ENCODE measurements around the gene LGALS1.

The LGALS1 gene

DNA sequence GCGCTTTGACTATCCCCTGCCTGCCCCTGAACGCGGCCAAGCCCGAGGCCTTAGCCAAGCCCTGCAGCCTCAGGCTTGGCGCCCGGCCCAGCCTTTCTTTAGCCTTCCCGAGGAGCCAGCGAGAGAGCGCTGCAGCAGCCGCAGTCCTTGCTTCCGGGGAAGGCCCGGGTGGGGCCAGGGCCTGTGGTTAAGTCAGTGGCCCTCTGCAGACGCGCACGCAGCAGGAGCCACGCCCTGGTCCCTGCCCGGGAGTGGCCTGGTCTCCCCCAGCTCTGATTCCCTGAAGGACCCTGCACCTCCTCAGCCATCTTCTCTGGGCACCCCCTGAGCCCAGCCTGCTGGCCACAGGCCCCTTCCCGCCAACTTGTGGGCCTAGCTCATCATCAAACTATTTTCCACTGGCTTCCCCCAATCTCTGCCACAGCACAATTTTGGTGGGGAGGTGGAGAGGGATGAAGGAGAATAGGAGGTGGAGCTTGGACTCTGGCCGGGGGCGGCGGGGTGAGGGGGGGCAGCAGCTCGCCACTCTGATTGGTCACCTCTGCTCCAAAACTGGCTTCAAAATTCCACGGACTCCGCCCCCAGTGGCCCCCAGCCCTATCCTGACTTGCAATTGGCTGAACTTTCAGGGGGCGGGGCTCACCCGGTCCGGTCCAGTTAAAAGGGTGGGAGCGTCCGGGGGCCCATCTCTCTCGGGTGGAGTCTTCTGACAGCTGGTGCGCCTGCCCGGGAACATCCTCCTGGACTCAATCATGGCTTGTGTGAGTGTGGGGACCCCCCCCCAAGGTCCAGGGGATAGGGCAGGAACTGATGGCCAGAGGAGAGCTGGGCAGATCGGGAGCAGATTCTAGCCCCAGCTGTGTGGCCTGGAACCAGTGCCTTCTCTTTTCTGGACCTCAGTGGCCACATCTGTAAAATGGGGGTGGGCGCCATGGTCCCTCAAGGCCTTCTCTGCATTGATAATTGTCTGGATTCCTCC lies at the start of gene LGALS1:
Gene LGALS1, plus strand, starts transcription at position 686 of the 979 bp plus-strand sequence. Its CDS starts 67 bp downstream, at position 753.
- TF ChIP-seq, protein P1, sequence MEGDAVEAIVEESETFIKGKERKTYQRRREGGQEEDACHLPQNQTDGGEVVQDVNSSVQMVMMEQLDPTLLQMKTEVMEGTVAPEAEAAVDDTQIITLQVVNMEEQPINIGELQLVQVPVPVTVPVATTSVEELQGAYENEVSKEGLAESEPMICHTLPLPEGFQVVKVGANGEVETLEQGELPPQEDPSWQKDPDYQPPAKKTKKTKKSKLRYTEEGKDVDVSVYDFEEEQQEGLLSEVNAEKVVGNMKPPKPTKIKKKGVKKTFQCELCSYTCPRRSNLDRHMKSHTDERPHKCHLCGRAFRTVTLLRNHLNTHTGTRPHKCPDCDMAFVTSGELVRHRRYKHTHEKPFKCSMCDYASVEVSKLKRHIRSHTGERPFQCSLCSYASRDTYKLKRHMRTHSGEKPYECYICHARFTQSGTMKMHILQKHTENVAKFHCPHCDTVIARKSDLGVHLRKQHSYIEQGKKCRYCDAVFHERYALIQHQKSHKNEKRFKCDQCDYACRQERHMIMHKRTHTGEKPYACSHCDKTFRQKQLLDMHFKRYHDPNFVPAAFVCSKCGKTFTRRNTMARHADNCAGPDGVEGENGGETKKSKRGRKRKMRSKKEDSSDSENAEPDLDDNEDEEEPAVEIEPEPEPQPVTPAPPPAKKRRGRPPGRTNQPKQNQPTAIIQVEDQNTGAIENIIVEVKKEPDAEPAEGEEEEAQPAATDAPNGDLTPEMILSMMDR (IDR thresholded peaks at IDR 0.05; ENCODE audit: low read length) = no peak
- TF ChIP-seq EZH2 (IDR thresholded peaks at IDR 0.05; ENCODE audit: borderline replicate concordance, low read length) = no peak
- H3K4me2 ChIP-seq (ENCODE audit: low read length) = peak within 1 kb of the TSS; percentile 92
- H3K9me2 ChIP-seq (ENCODE audit: low read depth, low read length) = no peaks in the 10 kb centered on the region
- peak within 1 kb of the TSS; percentile 65 for H3K9ac ChIP-seq (ENCODE audit: low read length)
- no peaks in the 10 kb centered on the region for H3K9me3 ChIP-seq (ENCODE audit: low read length)
- H3K36me3 ChIP-seq (ENCODE audit: insufficient read depth, low read length) = no peaks in the 10 kb centered on the region
- H3K4me1 ChIP-seq (ENCODE audit: insufficient read depth, low read length, severe bottlenecking) = peaks cover 36% of the 10 kb centered on the region
- no peak within 1 kb of the TSS for H2AFZ ChIP-seq (ENCODE audit: low read length)
- no peaks in the 10 kb centered on the region for H4K20me1 ChIP-seq (ENCODE audit: insufficient read depth, low read length)
- no peaks in the 10 kb centered on the region for H3F3A ChIP-seq (ENCODE audit: insufficient read depth, low read length)
- H3K79me2 ChIP-seq (ENCODE audit: insufficient read depth, low read length) = no peaks in the 10 kb centered on the region
- peak within 1 kb of the TSS; percentile 92 for H3K27ac ChIP-seq (ENCODE audit: low read depth, low read length, poor library complexity, severe bottlenecking)
- no peaks in the 10 kb centered on the region for H3K27me3 ChIP-seq (ENCODE audit: insufficient read depth, low read length)
- peak within 1 kb of the TSS; percentile 58 for H3K4me3 ChIP-seq (ENCODE audit: low read depth, low read length, poor library complexity, severe bottlenecking)

DNA sequence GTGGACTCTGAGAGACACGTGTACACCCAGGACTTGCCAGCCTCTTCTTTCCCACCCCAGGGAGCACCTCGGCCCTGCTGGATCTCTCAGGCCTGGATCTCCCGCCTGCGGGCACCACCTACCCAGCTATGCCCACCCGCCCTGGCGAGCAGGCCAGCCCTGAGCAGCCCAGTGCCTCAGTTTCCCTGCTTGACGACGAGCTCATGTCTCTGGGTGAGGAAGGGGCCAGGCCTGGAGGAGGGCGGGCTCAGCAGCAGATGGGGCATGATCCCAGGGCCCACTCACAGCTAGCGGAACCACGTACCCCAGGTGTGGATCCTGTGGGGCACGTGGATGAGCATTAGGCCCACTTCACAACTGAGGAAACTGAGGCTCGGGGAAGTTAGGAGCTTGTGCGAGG lies 49.7 kb upstream of the LGALS1 start:
- no peaks in the 10 kb centered on the region for H3K9me3 ChIP-seq (ENCODE audit: low read length)
- TF ChIP-seq, protein P1 (IDR thresholded peaks at IDR 0.05; ENCODE audit: low read length) = no peak
- TF ChIP-seq EZH2 (IDR thresholded peaks at IDR 0.05; ENCODE audit: borderline replicate concordance, low read length) = no peak
- H2AFZ ChIP-seq (ENCODE audit: low read length) = no peak overlapping the region
- H3F3A ChIP-seq (ENCODE audit: insufficient read depth, low read length) = no peaks in the 10 kb centered on the region
- no peaks in the 10 kb centered on the region for H4K20me1 ChIP-seq (ENCODE audit: insufficient read depth, low read length)
- H3K4me3 ChIP-seq (ENCODE audit: low read depth, low read length, poor library complexity, severe bottlenecking) = no peak overlapping the region
- peaks cover 49% of the 10 kb centered on the region; the same call in 1 of the 2 replicates for H3K36me3 ChIP-seq (ENCODE audit: insufficient read depth, low read length)
- no peaks in the 10 kb centered on the region for H3K27me3 ChIP-seq (ENCODE audit: insufficient read depth, low read length)
- no peak overlapping the region for H3K4me2 ChIP-seq (ENCODE audit: low read length)
- H3K9me2 ChIP-seq (ENCODE audit: low read depth, low read length) = no peaks in the 10 kb centered on the region
- peak overlapping the region; percentile 78 for H3K27ac ChIP-seq (ENCODE audit: low read depth, low read length, poor library complexity, severe bottlenecking)
- no peak overlapping the region; the same call in 1 of the 2 replicates for H3K9ac ChIP-seq (ENCODE audit: low read length)
- no peaks in the 10 kb centered on the region for H3K79me2 ChIP-seq (ENCODE audit: insufficient read depth, low read length)
- peaks cover 26% of the 10 kb centered on the region for H3K4me1 ChIP-seq (ENCODE audit: insufficient read depth, low read length, severe bottlenecking)

DNA sequence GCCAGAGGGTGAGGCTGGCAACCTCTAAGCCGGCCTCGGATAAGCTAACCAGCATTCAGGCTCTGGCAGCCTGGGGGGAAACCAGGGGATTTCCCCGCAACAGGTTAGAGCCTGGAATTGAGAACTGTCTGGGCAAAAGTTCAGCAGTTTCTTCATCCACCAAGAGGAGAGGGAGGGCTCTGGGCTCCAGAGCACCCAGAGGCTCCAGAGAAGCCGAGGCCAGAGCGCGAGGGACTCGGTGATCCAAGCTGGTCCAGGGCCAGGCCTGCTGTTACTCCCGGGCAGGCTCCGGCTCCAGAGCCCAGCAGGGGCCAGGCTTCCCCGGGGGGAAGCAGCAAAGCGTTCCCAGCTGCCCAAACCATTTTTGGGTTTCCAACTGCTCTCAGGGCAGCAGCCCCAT lies 49.3 kb upstream of the LGALS1 start:
- Histone ChIP-seq H4K20me1 (ENCODE audit: insufficient read depth, low read length) (no peaks in the 10 kb centered on the region), H3K4me3 (ENCODE audit: low read depth, low read length, poor library complexity, severe bottlenecking) (no peak overlapping the region), H3K9ac (ENCODE audit: low read length) (no peak overlapping the region; the same call in 1 of the 2 replicates), H3K27ac (ENCODE audit: low read depth, low read length, poor library complexity, severe bottlenecking) (peak overlapping the region; percentile 78), H3K9me3 (ENCODE audit: low read length) (no peaks in the 10 kb centered on the region), H3K9me2 (ENCODE audit: low read depth, low read length) (no peaks in the 10 kb centered on the region), H3K36me3 (ENCODE audit: insufficient read depth, low read length) (peaks cover 47% of the 10 kb centered on the region; the same call in 1 of the 2 replicates), H3K4me1 (ENCODE audit: insufficient read depth, low read length, severe bottlenecking) (peaks cover 26% of the 10 kb centered on the region), H2AFZ (ENCODE audit: low read length) (no peak overlapping the region), H3F3A (ENCODE audit: insufficient read depth, low read length) (no peaks in the 10 kb centered on the region), H3K79me2 (ENCODE audit: insufficient read depth, low read length) (no peaks in the 10 kb centered on the region), H3K4me2 (ENCODE audit: low read length) (peak overlapping the region; percentile 39; the same call in 1 of the 2 replicates), H3K27me3 (ENCODE audit: insufficient read depth, low read length) (no peaks in the 10 kb centered on the region)
- TF ChIP-seq EZH2 (IDR thresholded peaks at IDR 0.05; ENCODE audit: borderline replicate concordance, low read length) = no peak
- TF ChIP-seq, protein P1 (IDR thresholded peaks at IDR 0.05; ENCODE audit: low read length) = no peak

Data from OCI-LY1 (cell line).